Effector CD4-positive, alpha-beta T cell (primary cell): Measurements from ENCODE around the gene SIGMAR1.

Source experiments
- DNase-seq: peaks from one replicate; pipeline ENCODE4 v3.0.0-alpha.2; 2020

Gene SIGMAR1

GRCh38 chr9:34629491-34629808 lies 8.1 kb downstream of the SIGMAR1 start:
- DNase-seq = no peak

- no peak for DNase-seq
Observed at GRCh38 chr9:34628656-34629490, 8.7 kb downstream of the SIGMAR1 start, which contains the start of gene ARID3C. Gene ARID3C (minus strand): TSS chr9:34629066. CDS start chr9:34628014, 1,052 bp downstream.

DNA sequence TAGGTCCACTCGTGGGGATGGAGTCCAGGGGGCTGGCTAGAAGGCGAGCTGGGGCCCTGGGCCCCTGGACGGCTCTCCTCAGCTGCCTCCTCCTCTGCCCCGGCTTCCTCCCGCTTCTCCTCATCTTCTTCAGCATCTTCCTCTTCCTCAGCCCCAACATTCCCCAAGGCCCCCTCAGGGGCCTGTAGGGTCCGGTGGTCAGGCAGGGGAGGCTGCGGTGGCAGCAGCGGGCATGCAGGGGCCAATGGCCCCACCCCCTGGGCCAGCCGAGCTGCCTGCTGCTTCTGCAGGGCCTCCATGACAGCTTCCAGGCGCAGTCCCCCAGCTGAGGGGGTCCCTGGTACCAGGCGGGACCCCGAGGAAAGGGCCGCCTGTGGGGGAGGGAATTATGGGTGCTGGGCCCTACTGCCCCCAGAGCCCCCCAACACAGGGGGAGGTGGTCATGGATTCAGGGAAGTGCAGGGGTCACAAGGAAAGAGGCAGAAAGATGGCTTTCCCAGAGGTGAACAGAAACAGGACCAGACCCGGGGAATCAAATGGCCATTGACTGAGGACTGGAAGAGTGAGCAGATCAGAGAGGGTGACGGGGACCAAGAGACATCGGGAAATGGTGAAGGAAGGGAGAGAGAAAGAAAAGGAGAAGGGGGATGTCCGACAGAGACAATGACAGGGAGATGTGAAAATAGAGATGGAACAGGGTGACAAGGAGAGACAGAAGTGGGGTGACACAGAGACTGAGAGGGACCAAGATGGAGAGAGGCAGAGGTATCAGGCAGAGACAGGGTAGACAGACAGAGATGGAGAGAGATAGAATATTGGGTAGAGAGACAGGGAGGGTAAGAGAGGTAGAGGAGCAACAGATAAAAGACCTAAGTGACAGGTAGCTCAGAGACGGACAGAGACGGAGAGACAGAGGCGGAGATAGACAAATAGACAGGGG lies 9.6 kb downstream of the SIGMAR1 start:
- DNase-seq = no peak

DNA sequence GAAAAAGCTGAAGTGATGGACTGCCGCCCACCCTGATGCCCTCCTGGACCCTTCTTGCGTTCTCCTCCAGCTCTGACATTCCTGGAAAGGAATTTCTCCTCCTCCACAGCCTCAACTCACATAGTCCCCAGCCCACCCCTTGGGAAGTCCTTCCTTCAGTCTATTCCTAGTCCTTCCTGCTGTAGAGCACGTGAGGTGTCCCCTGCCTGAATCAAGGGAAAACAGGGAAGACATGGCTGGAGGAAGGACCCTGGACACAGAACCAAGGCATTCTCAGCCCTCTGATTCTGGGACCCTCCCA lies 12.5 kb downstream of the SIGMAR1 start:
- DNase-seq = no peak

- no peak for DNase-seq
Observed at GRCh38 chr9:34624475-34625185, 13.0 kb downstream of the SIGMAR1 start.

DNA sequence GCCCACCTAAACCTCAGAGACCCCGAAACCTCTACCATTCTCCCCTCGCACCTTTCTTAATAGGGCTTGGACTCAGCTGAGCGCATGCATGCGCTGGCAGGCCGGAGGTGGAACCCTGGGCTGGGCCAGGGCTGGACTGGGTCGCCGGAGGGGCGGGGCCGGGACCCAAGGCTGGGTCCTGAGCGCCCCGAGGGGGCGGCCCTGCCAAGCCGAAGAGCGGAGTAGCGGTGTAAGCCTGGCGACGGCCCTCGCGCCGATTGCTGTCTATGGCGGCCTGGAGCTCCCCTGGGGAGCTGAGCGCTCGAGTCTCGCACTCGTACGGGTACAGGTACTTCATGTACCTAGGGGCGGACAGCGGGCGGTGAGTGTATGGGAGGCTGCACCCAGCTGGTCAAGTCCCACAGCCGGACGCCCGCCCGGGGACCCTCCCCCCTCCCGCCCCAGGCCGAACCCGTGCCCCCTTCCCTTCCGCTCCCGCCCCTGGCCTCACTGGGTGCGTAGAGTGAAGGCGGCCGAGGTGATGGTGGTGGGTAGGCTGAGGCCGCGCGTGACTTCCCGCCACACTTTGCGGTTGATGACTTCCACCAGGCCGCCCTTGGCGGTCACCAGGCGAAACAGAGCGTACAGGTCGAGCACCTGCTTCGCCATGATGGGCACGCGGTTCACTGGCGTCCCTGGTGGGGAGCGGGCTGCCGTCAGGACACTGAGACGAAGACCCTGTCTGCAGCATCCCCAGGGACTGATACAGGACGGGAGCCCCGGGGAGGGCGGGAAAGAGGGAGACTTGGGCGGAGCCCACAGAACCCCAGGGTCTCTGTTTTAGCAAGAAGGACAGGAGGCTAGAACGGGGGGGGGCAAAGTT lies 14.0 kb downstream of the SIGMAR1 start:
- DNase-seq = no peak

GRCh38 chr9:34620061-34620994 lies 17.3 kb downstream of the SIGMAR1 start, which contains the start of gene DCTN3:
Gene DCTN3 (minus strand): TSS chr9:34620495. CDS start chr9:34620464, 31 bp downstream.
- peak; percentile 89 for DNase-seq

GRCh38 chr9:34615132-34615531 lies 22.5 kb downstream of the SIGMAR1 start:
- DNase-seq = no peak

- peak; percentile 68 for DNase-seq
Observed at GRCh38 chr9:34612788-34613390, 24.7 kb downstream of the SIGMAR1 start.

DNA sequence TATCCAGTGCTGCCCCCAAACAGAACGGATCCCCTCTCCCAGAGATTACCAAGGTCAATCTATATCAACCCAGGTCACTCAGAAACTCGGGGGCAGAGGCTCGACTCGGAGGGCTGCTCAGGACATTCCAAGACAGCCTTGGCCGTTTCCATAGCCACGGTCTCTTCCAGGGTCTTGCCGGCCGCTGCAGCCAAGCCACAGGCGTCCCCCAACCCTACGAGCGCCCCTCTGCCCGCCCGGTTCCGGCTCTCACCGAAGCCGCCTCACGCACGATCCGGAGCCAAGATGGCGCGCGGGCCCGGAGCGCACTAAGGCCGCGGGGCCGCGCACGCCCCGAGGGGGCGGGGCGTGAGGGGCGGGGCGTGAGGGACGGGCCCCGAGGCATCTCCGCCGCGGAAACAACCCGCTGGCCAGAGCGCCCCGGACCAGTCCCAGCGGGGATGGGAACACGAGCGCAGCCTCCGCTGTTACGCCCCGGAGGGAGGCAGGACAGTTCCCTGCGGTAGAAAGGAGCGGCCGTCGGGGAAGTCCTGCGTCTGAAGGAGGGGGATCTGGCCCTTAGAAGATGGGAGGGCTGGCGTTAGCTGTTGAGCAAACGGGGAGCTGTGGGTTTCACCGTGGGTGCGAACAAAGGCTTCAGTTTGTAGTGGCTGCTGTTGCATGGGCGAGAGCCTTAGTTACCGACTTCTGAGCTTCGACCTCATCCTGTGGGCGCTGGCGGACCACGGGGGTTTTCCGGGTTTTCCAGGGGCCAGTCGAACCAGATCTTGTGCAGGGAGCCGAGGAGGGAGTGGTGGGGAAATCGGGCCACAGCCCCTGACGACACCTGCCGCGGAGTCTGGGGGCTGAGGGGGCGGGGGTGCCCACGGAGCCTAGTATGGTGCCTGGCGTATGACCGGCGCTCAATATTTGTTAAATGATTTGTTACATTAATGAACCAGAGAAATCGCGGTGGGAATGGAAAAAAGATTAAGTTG lies 25.5 kb downstream of the SIGMAR1 start, which contains the start of gene RPP25L:
Gene RPP25L (minus strand): TSS at position 287 of the 977 bp plus-strand sequence. CDS start 801 bp downstream, outside the sequence.
- peak; percentile 78 for DNase-seq

- no peak for DNase-seq
Observed at GRCh38 chr9:34611251-34611810, 26.3 kb downstream of the SIGMAR1 start.

DNA sequence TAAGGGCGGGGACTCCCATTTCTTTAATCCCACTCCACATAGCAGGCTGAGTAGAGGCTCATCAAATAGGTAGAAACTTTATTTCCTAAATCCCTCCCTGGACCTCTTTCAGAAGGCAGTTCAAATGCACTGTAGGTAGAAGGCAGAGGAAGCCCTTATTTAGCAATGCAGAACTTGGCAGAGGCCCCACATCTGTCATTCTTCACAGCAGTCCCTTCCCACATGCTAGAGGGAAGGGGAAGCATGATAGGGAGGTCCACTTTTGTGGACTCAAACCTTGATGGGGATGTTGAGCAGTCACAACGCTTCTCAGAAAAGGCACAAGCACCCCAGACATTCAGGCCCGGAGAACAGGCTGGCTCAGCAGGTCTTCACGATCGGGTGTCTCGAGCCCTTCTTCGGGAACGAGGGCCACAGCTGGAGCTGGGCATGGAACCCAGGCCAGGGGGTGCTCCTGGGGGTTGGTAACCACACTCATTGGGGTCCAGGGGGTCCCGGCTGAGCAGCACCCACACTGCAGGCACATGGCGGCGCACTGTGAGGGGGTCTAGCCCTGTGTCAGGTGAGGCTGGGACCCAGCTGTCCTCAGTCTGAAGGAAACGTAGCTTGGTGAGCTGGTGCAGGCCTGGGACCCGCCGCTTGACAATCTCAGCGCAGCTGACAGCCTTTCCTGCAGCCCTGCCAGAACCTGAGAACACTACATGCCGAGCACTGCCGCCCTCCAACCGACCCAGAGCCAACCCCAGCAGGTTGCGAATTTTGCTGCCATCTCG lies 27.0 kb downstream of the SIGMAR1 start:
- DNase-seq = no peak

DNA sequence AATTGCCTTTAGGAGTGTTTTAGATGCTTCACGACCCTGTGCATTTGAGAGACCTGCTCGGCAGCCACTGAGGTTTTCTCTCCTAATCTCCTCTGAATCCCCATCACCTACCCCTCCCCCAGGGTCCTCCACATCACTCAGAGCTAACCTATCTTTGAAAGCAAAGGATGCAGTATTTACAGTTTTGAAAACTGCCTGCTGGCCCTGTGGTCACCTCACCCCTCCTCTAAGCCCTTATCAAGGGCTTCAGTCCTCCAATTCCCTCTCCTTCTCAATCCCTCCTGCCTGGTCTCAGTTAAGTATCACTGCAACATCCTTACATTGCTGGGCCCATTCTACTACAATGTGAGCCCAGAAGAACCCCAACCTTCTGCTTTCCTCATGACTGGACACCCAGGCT lies 30.3 kb downstream of the SIGMAR1 start:
- DNase-seq = no peak

- no peak for DNase-seq
Observed at GRCh38 chr9:34606905-34607304, 30.7 kb downstream of the SIGMAR1 start.

DNA sequence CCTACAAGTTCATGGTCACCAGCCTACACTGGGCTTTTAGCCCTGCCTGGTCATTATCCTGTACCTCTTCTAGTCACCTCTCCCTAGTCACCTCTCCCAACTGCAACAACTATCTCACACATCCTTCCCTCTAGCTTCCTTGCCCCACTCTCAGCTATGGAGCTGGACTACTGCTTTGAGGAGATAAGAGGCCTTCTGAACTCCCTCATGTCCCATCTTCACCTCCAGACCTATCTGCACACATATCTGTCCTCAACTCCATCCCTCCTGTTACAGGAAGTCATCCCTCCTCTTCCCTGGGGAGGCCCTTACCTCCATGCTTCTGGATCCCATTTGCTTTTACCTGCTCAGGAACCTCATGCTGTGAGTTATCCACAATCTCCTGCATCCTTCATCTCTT lies 31.4 kb downstream of the SIGMAR1 start:
- no peak for DNase-seq

DNA sequence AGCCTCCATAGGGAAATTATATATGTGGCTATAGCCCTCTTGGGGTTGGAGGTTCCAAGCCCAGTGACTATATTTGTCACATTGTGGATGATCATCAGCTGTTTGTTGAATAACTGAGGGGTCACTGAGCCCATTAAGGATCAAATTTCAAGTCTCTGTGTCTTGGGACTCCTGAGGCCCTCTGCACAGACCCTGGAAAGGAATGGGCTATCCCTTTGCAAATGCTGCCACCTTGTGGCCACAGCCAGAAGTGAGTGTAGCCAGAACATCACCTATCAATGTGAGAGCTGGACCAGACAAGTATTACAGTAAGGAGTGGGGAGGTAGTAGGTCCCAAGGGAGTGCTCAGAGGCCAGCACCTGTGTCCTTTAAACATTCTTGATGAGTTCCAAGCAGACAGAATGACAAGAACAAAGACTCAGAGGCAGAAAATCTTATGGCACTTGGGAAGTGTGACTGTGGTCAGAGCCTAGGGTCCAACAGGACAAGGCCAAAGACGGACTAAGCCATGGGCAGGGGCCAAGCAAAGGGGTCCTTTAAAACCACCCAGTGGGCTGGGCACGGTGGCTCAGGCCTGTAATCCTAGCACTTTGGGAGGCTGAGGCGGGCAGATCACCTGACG lies 33.9 kb downstream of the SIGMAR1 start:
- DNase-seq = peak; percentile 79

GRCh38 chr9:34601937-34602573 lies 35.5 kb downstream of the SIGMAR1 start:
- no peak for DNase-seq
